ENCODE data around the gene RPS15A.

GRCh38 chr16:18801145-18801972 is 11.2 kb upstream of the RPS15A start, which contains the start of gene ARL6IP1:
- TF ChIP-seq EZH2phosphoT487 (IDR thresholded peaks at IDR 0.05; ENCODE audit: low read depth, severe bottlenecking, unreplicated experiment) (no peak), CTCF (IDR thresholded peaks at IDR 0.05; ENCODE audit: poor library complexity) (peak; percentile 96), EZH2 (IDR thresholded peaks at IDR 0.05; ENCODE audit: borderline replicate concordance) (no peak)
